ENCODE results near the gene CSAG3. TPM values are rescaled to one million over a fixed set of nuclear protein-coding genes. Genes with fewer than 3 reads are reported as not detected.
"Not testable (repeated sequence)": the region's sequence is repeated elsewhere in the genome, so short reads cannot be mapped to it uniquely, and the experiment has no call there.

CSAG3 gene
- total RNA-seq, 1 donor from 2014 or later: not detected

- intact Hi-C loops (cut with micrococcal nuclease); DNase-seq; ATAC-seq: not testable (repeated sequence)
Observed at GRCh38 chrX:152787062-152787461, 28.0 kb downstream of the CSAG3 start.

DNA sequence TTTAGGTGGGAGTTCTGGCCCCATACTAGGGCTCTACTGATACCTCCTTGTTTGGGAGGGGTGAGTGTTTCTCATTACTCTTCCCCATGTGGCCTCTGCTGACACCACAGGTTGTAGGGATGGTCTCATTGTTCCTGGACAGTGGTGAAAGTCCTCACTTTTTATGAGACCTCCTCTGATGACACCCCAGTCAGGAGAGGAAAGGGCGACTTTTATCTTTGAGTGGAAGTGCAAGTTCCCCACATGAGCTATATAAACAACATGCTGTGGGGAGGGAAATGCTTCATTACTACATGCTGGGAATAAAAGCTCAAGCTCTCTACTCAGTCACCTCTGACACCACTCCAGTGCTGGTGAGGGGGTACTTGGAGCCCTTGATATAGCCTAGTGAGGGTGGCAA lies 39.9 kb downstream of the CSAG3 start:
- intact Hi-C loops (cut with micrococcal nuclease): no loop called here
- ATAC-seq (no peak), DNase-seq (no peak)

DNA sequence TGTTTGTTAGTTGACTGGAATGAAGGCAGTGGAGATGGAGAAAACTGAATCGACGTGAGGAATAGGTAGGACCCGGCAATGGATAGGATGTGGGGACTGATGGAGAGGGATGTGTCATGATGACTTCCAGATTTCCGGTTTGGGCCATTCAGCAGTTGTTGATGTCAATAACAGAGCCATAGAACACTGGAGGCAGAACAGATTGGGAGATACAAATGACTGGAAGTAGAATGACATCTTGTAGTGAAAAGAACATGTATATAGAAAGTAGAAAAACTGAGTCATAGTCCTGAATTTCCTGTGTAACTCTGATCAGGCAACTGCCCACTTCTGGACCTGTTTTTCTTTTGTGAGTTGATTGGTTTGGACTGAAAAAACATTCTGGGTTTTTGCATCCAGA lies 47.0 kb downstream of the CSAG3 start:
- intact Hi-C loops (cut with micrococcal nuclease): no loop called here
- DNase-seq (no peak), ATAC-seq (no peak)

Other genes with a start within 250 kb of the CSAG3 start
- gene GABRQ, start 121.3 kb upstream of the CSAG3 start, total RNA-seq: not detected
- gene MAGEA3, start 60.4 kb upstream of the CSAG3 start, total RNA-seq: not detected
- gene CSAG2, start 49.9 kb upstream of the CSAG3 start, total RNA-seq: not detected
- not detected for gene MAGEA2B, start 44.6 kb upstream of the CSAG3 start, total RNA-seq
- not detected for gene CSAG1, start 25.5 kb upstream of the CSAG3 start, total RNA-seq
- not detected for gene MAGEA12, start 25.5 kb upstream of the CSAG3 start, total RNA-seq
- not detected for gene MAGEA2, start 5.4 kb upstream of the CSAG3 start, total RNA-seq
- gene MAGEA6, start 10.5 kb downstream of the CSAG3 start, total RNA-seq: not detected
- 27.9 TPM for gene CETN2, start 71.5 kb downstream of the CSAG3 start, total RNA-seq
- gene NSDHL, start 71.8 kb downstream of the CSAG3 start, total RNA-seq: 26.7 TPM
- gene ZNF185, start 138.8 kb downstream of the CSAG3 start, total RNA-seq: 2.5 TPM
- not detected for gene PNMA5, start 234.9 kb downstream of the CSAG3 start, total RNA-seq

Data from left ventricle myocardium superior (tissue), 1 donor.